HG03432 (cell line): ENCODE results near the gene TERF2IP.
A peak's percentile ranks its signal among the peaks of the same experiment; 100 is the strongest.

Source experiments
- ATAC-seq: cut with Tn5 transposase; IDR thresholded peaks from one replicate; pipeline ENCODE4 v1.9.1; 2021; ENCODE audit warnings: mild to moderate bottlenecking, moderate library complexity; ENCODE audit not compliant: unreplicated experiment

The TERF2IP gene, protein sequence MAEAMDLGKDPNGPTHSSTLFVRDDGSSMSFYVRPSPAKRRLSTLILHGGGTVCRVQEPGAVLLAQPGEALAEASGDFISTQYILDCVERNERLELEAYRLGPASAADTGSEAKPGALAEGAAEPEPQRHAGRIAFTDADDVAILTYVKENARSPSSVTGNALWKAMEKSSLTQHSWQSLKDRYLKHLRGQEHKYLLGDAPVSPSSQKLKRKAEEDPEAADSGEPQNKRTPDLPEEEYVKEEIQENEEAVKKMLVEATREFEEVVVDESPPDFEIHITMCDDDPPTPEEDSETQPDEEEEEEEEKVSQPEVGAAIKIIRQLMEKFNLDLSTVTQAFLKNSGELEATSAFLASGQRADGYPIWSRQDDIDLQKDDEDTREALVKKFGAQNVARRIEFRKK

DNA sequence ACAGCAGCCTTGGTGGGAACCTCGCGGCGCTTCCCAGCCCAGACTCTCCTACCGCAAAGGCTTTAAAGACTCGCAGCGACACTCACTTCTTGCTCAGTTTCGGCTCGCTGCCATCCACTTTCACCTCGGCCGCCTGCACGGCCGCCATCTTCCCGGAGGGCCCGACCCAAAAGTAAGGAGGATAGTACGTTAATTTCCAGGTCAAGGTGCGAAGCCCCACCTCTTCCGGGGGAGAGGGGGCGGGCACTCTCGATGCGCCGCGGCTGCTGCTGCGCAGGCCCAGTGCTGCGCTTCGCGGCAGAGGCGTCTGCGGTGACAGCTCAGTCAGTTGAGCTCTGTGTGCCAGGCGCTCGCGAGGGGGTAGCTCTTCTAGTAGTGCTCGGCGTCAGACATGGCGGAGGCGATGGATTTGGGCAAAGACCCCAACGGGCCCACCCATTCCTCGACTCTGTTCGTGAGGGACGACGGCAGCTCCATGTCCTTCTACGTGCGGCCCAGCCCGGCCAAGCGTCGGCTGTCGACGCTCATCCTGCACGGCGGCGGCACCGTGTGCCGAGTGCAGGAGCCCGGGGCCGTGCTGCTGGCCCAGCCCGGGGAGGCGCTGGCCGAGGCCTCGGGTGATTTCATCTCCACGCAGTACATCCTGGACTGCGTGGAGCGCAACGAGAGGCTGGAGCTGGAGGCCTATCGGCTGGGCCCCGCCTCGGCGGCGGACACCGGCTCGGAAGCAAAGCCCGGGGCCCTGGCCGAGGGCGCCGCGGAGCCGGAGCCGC is at the start of gene TERF2IP, which contains the start of gene KARS1:
TERF2IP (plus strand) TSS at position 282 of the 773 bp plus-strand sequence; CDS start at position 392, 110 bp downstream.
KARS1 (minus strand) TSS at position 174 of the 773 bp plus-strand sequence; CDS start at position 148, 26 bp downstream.
- peak; percentile 90 for ATAC-seq

DNA sequence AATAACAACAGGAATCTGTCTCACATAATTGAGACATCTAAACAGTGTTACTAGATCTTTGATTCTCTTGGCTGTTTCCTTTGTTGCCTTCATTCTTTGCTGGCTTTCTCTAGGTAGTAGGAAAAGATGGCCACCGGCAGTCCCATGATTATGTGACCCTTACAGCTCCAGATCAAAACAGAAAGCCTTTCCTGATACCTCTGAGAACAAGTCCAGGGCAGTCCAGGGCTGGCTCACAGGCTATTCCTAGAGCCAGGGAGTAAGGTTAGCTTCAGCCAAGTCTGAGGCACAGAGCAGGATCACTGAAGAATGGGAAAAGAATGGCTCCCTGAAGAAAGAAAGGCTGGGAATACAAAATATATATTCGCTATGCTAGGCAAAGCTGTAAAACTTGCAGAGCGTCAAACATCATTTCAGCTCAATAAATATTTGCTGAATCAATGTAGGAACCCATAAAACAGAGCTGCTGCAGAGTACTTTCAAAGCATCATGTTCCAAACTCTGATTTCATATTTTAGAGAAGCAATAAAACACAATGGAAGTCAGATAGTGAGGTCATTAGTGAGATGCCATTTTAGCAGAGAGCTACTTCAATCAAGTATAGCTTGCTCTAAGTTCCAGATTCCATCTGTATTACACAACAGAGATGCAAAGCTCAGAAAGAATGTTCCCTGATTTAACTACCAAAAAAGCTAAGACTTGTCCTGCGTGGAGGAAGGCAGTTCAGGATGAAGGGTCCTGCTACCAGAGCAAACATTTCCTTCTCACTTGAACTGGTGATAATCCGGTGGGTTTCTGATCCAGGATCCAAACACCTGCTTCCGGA is 47.9 kb upstream of the TERF2IP start:
- no peak for ATAC-seq

DNA sequence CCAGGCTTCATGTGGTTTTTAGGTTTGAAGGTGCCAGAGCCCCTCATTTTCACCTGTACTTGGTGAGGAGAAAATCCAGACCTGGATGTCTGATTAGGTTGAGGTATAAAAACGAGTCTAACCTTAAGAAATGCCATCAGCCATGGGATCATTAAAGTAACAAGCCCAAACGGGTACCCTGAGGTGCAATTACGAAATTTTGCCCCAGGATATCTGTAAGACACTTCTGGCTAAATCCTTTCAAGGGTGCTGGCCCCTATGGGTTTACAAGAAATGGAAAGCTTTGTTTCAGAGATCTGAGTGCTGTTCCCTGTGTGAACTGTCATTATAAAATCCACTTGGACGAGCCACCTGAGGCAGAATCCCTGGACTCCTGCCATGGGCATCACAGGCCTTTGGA is 44.3 kb upstream of the TERF2IP start:
- no peak for ATAC-seq

DNA sequence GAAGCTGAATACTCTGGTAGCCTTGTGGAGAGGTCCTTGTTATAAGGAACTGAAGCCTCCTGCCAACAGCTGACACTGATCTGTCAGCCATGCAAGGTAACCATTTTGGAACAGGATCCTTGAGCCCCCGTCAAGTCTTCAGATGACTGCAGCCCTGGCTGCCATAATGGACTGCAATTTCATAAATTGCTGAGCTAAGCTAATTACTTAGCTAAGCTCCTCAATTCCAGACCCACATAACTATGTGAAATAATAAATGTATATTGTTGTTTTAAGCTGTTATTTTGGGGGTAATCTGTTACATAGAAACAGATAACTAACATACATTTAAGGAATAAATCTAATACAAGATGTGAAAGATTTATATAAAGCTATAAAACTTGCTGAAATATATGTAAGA is 41.1 kb upstream of the TERF2IP start:
- ATAC-seq = no peak

DNA sequence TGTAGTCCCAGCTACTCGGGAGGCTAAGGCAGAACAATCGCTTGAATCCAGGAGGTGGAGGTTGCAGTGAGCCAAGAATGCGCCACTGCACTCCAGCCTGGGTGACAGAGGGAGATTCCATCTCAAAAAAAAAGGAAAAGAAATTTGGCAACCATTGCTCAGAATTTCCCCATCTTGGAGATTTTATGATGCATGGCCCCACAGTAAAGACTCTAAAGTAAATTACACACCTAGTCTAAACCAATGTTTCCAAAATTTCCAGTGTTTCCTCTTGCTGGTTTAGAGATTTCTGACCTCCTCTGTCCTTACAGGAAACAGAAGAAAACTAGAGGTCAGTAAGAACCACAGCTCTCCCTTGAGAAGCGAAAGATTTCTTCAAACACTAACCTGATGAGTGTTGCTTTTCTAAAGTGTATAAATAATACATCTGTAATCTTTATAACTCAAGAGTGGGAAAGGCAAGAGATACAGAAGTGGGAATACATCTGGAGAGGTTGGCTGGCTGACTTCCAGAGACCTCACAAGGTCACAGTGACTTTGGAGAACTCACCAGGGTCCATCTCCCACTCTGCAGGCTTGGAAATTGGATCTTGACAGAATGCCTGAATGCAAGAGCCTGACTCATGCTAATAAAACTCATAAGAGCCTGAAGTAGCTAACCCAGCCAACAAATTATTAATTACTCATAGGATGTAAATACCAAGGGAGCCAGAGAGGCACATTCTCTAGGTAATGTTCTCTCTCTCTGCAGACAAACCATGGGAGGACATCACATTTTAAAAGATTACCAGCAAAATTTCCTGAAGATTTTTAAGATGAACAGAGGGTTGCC is 33.3 kb upstream of the TERF2IP start:
- ATAC-seq = no peak

DNA sequence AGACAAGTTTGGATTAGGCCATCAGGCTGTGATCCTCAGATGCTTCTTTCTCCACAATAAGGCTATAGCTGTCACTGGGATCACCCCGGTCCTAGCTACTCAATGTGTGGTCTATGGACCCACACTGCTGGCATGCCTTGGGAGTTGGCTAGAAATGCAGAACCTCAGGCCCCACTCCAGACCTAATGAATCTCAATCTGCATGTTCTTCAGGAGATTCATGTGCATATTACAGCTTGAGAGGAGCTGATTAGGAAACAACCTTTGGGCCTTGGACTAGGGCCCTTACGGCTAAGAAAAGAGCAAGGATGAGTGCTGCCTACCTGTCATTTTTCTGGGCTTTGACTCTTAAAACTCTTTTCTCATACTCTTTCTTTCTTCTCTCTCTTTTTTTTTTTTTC is 32.0 kb upstream of the TERF2IP start:
- no peak for ATAC-seq

DNA sequence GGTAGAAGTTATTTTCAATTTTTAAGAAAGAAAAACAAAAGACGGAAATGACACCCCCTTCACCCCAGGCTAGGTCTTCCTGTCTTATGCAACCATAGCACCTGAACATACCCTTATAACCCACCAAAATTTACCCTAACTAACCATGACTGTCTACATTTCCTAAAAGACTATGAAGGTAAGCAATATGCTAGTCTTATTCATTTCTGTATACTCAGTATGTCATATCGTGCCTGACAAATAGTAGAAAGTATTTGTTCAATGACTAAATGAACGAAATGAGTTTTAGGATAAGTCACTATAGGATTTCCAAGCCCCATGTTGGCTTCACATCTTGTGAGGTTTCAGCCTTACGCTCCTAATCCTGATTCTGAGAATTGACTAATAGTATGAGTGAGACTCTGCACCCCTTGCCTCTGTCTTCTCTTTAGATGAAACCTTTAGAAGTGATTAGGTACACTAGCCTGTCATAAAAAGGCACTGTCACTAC is 31.0 kb upstream of the TERF2IP start:
- ATAC-seq = no peak

DNA sequence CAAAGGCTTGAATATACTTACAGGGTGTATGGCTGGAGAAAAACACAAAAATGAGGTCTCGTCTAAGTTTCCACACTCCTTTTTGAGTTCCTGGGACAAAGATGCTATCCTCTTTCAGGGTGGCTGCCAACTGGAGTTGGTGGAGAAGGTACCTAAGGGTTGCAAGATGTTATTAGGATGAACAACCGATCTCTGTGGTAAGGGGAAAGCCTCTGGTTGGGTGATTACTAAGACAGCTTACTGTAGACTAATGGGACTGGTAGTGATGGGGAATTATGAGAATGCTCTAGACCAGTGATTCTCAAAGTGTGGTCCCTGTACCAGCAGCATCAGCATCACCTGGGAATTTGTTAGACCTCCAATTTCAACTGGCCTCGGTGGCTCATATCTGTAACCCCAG is 30.5 kb upstream of the TERF2IP start:
- ATAC-seq = no peak

DNA sequence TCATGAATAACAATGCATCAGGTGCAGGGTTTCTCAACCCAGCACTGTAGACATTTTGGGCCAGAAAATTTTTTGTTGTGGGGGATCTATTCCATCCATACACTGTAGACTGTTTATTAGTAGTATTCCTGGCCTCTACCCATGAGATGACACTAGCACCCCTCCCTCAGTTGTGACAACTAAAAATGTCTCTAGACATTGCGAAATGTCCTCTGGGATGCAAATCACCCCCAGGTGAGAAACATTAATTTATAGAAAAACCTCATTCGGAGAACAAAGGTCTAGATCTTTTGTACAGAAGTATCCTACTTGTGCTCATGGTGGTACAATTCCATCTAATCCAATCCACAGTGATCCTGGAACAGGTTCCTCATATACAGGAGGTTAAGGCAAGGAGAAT is 28.8 kb upstream of the TERF2IP start:
- no peak for ATAC-seq

DNA sequence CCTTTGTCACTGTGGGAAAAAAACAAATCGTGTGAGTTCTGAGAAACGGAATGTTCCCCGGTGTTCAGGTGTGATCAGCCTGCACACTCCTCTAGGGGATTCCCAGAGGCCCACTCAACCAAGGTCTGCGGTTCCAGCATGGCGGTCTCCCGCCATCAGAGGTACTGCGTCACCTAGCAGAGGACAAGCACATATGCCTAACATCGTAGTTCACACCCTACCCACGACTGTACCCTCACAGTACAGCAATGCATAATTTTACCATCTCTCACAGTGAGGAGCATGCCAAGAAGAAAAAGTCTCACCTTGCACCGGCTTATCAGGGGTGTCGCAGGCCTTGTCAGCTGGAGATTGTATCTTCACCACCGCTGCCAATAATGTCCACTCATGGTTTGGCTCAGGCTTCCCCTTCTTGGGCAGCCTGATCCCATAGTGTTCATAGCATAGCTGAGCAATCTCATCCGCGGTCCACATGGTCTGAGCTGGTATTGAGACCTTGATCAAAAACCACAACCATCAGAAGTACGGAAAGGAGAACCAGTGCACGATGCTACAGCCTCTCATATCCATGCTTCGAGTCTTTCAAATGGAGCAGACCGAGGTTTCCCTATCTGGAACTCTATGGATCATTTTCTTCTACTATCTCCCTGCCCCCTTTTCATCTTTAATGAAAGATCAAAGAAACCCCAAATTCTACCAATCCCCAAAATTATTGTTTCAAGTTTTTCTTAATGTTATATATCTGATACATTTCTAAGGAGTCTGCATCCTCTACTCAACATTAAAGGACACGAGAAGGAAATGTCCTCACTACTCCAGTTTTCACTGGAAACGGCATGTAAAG is 27.0 kb upstream of the TERF2IP start:
- no peak for ATAC-seq

DNA sequence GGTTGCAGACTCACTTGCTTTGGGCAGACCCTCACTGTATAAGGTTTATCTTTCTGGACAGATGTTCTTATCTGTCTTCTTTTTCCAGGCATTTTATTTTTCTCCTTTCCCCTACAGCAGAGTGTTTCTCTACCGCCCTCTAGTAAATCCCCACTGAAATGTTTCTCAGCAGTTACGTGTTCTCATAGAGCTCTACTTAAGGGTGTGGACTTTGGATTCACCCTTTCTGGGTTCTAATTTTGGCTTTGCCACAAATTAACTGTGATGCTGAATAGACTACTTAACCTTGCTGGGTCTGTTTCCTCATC is 26.4 kb upstream of the TERF2IP start:
- no peak for ATAC-seq

DNA sequence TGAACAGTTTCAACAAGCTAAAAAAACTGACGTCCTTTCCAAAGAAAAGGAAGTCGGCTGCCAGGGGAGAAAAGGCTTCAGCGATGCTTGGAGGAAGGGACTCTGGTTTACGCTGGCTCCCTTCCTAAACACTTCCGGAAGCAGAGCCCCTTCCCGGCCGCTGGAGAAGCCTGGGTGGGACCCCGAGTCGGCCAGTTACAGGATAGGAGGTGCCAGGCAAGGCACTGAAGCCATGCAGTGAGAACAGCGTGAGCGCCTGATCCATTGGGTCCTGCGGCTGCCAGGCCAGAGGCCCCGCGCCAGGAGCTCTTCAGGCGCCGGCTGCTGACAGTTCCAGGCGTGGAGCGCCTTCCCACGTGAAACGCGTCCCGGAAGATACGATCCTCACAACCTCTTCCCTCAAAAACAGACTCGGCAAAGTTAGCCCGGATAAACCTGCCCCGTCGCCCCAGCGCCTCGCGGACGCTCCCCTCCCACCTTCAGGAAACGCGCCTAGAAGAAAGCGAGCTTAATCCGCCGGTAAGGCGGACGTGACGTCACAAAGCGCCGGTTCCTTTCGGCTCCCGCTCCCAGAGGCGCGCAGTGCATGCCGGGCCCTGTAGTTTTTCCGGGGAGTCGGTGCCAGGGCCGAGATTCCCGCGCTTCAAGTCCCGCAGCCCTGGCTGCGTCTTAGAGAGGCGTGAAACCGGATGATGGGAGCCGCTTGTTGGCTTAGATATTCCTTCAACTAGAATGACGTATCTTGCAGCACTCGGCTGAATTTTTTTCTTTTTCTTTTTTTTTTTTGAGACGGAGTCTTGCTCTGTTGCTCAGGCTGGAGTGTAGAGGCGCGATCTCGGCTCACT is 24.6 kb upstream of the TERF2IP start, which contains the start of gene ADAT1:
ADAT1 (minus strand) TSS at position 521 of the 845 bp plus-strand sequence. CDS start 2,482 bp downstream, outside the sequence.
- peak; percentile 97 for ATAC-seq

DNA sequence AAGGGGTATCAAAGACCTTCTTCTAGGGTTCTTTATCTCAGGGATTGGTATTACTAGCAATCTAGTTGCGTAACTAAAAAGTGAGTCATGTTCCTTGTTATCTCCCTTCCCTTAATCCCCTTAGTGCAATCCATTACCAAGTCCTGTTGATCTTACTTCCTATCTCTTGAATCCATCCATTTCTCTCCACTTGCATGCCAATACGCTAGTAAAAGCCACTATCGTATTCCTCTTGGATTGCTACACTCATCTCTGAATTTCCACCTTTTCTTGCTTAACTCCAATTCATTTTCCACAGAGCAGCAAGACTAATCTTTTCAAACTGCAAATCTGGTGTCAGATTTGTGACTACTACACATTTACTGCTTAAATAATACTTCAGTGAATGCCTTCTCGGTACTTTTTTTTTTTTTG is 22.6 kb upstream of the TERF2IP start:
- ATAC-seq = no peak

DNA sequence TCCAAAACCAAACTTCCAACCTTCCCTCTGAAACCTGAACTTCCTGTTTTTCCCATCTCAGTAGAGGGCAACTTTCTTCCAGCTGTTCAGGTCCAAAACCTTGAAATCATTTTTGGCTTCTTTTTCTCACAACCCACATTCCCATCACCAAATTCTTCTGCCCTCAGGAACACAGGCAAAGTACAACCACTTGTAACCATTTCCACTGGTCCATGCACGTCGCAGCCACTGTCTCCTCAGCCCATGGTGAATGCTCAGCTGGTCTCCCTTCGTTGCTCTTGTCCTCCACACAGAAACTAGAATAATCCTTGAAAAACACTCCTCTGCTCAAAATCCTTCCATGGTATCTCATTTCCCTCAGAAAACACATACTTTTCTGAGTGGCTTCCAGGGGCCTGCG is 20.8 kb upstream of the TERF2IP start:
- no peak for ATAC-seq

DNA sequence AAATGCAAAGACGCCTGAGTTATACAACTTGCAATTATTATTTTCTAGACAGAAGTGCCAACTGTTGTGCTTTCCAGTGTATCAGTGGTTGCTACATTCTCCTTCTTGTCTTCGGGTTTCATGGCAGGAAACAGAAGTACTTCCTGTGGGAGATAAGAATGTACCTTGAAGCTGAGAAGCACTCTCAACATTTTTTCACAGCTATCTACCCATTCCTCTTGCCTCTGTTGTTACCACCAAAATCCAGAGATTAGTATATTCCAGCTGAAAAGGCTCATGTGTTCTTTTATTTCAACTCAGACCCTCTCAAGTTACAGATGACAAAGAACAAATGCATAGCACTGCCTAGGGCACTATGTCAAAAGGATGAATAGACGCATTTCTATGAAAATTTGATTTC is 19.7 kb upstream of the TERF2IP start:
- ATAC-seq = no peak

DNA sequence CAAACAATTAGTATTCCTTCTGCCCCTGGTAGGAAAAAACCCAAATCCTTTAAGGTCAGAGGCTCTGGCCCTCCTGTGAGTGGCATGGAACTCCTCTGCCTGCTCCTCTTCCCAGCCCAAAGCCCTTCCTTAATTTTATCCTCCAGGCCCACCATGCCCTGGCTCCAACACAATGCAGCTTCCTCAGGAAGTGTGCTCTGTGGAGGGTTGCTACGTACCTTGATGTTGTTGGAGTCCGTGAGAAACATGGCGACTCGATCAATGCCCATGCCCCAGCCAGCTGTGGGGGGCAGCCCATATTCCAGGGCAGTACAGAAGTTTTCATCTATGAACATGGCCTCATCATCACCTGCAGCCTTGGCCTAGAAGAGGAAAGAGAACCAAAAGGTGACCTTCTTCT is 19.2 kb upstream of the TERF2IP start:
- ATAC-seq = no peak

DNA sequence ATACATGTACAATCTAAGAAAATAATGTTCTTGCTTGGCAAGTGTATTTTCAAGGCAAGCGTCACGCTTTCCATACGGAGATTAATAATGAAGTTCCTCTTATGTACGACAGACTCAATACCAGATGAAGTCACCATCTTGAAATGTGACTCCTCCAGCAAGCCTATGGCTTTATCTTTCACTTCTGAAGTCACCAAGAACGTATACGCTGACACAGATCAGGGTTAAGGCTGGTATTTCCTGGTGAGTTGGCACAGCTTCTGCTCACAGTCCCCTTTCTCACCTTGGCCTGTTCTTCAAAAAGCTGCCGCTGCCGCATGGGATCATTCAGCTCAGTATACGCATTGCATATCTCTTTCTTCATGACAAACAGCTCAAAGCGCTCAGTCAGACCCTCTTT is 18.4 kb upstream of the TERF2IP start:
- no peak for ATAC-seq

DNA sequence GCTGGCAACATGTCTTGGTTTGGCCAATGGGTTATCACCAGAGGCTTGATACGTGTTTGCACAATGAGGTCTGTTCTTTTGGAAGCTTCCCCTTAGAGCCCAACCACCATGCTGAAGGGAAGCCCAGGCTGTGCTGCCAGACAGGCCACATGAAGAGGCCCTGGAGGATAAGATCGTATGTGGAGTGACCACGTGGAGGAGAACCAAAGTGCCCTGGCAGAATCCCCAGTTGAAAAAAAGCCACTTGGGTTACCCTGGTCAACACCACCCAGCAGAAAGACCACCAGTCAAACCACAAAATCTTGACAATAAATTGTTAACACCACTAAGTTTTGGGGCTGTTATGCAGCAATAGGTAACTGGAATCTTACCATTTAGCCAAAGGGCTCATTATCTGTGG is 17.5 kb upstream of the TERF2IP start:
- ATAC-seq = no peak
